ENCODE measurements around the gene ZC3H6.
"Not testable (repeated sequence)": the region's sequence is repeated elsewhere in the genome, so short reads cannot be mapped to it uniquely, and the experiment has no call there.

ZC3H6 gene

GRCh38 chr2:112276954-112277353, 1.6 kb downstream of the ZC3H6 start:
- no peak for DNase-seq

GRCh38 chr2:112277596-112278220, 2.3 kb downstream of the ZC3H6 start:
- no peak for DNase-seq

- not testable (repeated sequence) for DNase-seq
Measured at GRCh38 chr2:112282066-112282465, 6.7 kb downstream of the ZC3H6 start.

GRCh38 chr2:112283535-112283934, 8.1 kb downstream of the ZC3H6 start:
- DNase-seq, result not testable (repeated sequence)

GRCh38 chr2:112290088-112290487, 14.7 kb downstream of the ZC3H6 start:
- no peak for DNase-seq

GRCh38 chr2:112290648-112291047, 15.3 kb downstream of the ZC3H6 start:
- DNase-seq, result no peak

GRCh38 chr2:112293636-112294401, 18.4 kb downstream of the ZC3H6 start:
- no peak for DNase-seq

GRCh38 chr2:112295407-112296078, 20.1 kb downstream of the ZC3H6 start:
- DNase-seq, result no peak

GRCh38 chr2:112296407-112296806, 21.0 kb downstream of the ZC3H6 start:
- no peak for DNase-seq

GRCh38 chr2:112301171-112301584, 25.8 kb downstream of the ZC3H6 start:
- DNase-seq, result peak; percentile 98

GRCh38 chr2:112301973-112302372, 26.6 kb downstream of the ZC3H6 start:
- DNase-seq, result no peak

- DNase-seq, result no peak
Measured at GRCh38 chr2:112304298-112304941, 29.0 kb downstream of the ZC3H6 start.

- DNase-seq, result no peak
Measured at GRCh38 chr2:112305132-112305531, 29.7 kb downstream of the ZC3H6 start.

- no peak for DNase-seq
Measured at GRCh38 chr2:112310906-112311305, 35.5 kb downstream of the ZC3H6 start.

GRCh38 chr2:112311932-112312331, 36.5 kb downstream of the ZC3H6 start:
- no peak for DNase-seq

- DNase-seq, result no peak
Measured at GRCh38 chr2:112312821-112313220, 37.4 kb downstream of the ZC3H6 start.

GRCh38 chr2:112314856-112315255, 39.5 kb downstream of the ZC3H6 start:
- DNase-seq, result no peak

GRCh38 chr2:112317303-112318158, 42.1 kb downstream of the ZC3H6 start:
- DNase-seq, result peak; percentile 9

- DNase-seq, result no peak
Measured at GRCh38 chr2:112318515-112318914, 43.1 kb downstream of the ZC3H6 start.

- peak; percentile 8 for DNase-seq
Measured at GRCh38 chr2:112321375-112322320, 46.3 kb downstream of the ZC3H6 start.

- DNase-seq, result no peak
Measured at GRCh38 chr2:112322919-112323318, 47.5 kb downstream of the ZC3H6 start.

Data from NCI-H226 (cell line).